ENCODE measurements around the gene SLC11A2. TPM values are rescaled to one million over a fixed set of nuclear protein-coding genes. Genes with fewer than 3 reads are reported as not detected.

The SLC11A2 gene
- total RNA-seq, 1 donor from 2014 or later = 42.6 TPM

GRCh38 chr12:51067229-51067628 is 41.0 kb upstream of the SLC11A2 start:
- peaks cover 55% of the 10 kb centered on the region for H3K36me3 Mint-ChIP-seq (ENCODE audit: unreplicated experiment)
- H3K9me3 Mint-ChIP-seq (ENCODE audit: unreplicated experiment) = no peaks in the 10 kb centered on the region
- DNase-seq (ENCODE audit: extremely low spot score, unreplicated experiment) = no peak
- H3K4me1 Mint-ChIP-seq (ENCODE audit: unreplicated experiment) = peaks cover 3% of the 10 kb centered on the region
- no peak overlapping the region for H3K27ac Mint-ChIP-seq (ENCODE audit: unreplicated experiment)
- H3K4me3 Mint-ChIP-seq (ENCODE audit: unreplicated experiment) = no peak overlapping the region
- H3K27me3 Mint-ChIP-seq (ENCODE audit: unreplicated experiment) = no peaks in the 10 kb centered on the region
- TF ChIP-seq CTCF (IDR thresholded peaks at IDR 0.05) = no peak

GRCh38 chr12:51065530-51065929 is 39.3 kb upstream of the SLC11A2 start:
- H3K4me3 Mint-ChIP-seq (ENCODE audit: unreplicated experiment) = no peak overlapping the region
- H3K27me3 Mint-ChIP-seq (ENCODE audit: unreplicated experiment) = no peaks in the 10 kb centered on the region
- no peak overlapping the region for H3K27ac Mint-ChIP-seq (ENCODE audit: unreplicated experiment)
- H3K9me3 Mint-ChIP-seq (ENCODE audit: unreplicated experiment) = no peaks in the 10 kb centered on the region
- peaks cover 56% of the 10 kb centered on the region for H3K36me3 Mint-ChIP-seq (ENCODE audit: unreplicated experiment)
- no peak for TF ChIP-seq CTCF (IDR thresholded peaks at IDR 0.05)
- no peak for DNase-seq (ENCODE audit: extremely low spot score, unreplicated experiment)
- no peaks in the 10 kb centered on the region for H3K4me1 Mint-ChIP-seq (ENCODE audit: unreplicated experiment)

- Mint-ChIP-seq H3K27ac (ENCODE audit: unreplicated experiment) (peak overlapping the region; percentile 2), H3K36me3 (ENCODE audit: unreplicated experiment) (peaks cover 42% of the 10 kb centered on the region), H3K27me3 (ENCODE audit: unreplicated experiment) (no peaks in the 10 kb centered on the region), H3K9me3 (ENCODE audit: unreplicated experiment) (no peaks in the 10 kb centered on the region), H3K4me3 (ENCODE audit: unreplicated experiment) (no peak overlapping the region), H3K4me1 (ENCODE audit: unreplicated experiment) (no peaks in the 10 kb centered on the region)
- no peak for DNase-seq (ENCODE audit: extremely low spot score, unreplicated experiment)
- no peak for TF ChIP-seq CTCF (IDR thresholded peaks at IDR 0.05)
These were observed 36.6 kb upstream of the SLC11A2 start for GRCh38 chr12:51062631-51063397.

- no peak for TF ChIP-seq CTCF (IDR thresholded peaks at IDR 0.05)
- Mint-ChIP-seq H3K27ac (ENCODE audit: unreplicated experiment) (no peak overlapping the region), H3K4me3 (ENCODE audit: unreplicated experiment) (no peak overlapping the region), H3K27me3 (ENCODE audit: unreplicated experiment) (no peaks in the 10 kb centered on the region), H3K9me3 (ENCODE audit: unreplicated experiment) (no peaks in the 10 kb centered on the region), H3K36me3 (ENCODE audit: unreplicated experiment) (peaks cover 31% of the 10 kb centered on the region), H3K4me1 (ENCODE audit: unreplicated experiment) (no peaks in the 10 kb centered on the region)
- DNase-seq (ENCODE audit: extremely low spot score, unreplicated experiment) = no peak
These were observed 32.9 kb upstream of the SLC11A2 start for GRCh38 chr12:51059086-51059485.

GRCh38 chr12:51056242-51056641 is 30.1 kb upstream of the SLC11A2 start:
- TF ChIP-seq CTCF (IDR thresholded peaks at IDR 0.05) = no peak
- no peak for DNase-seq (ENCODE audit: extremely low spot score, unreplicated experiment)
- H3K9me3 Mint-ChIP-seq (ENCODE audit: unreplicated experiment) = no peaks in the 10 kb centered on the region
- H3K27ac Mint-ChIP-seq (ENCODE audit: unreplicated experiment) = no peak overlapping the region
- H3K4me1 Mint-ChIP-seq (ENCODE audit: unreplicated experiment) = peaks cover 4% of the 10 kb centered on the region
- H3K4me3 Mint-ChIP-seq (ENCODE audit: unreplicated experiment) = no peak overlapping the region
- no peaks in the 10 kb centered on the region for H3K27me3 Mint-ChIP-seq (ENCODE audit: unreplicated experiment)
- peaks cover 18% of the 10 kb centered on the region for H3K36me3 Mint-ChIP-seq (ENCODE audit: unreplicated experiment)

Measured in osteocyte (in vitro differentiated cells).